ENCODE measurements around the gene ZCCHC18.

The ZCCHC18 gene

DNA sequence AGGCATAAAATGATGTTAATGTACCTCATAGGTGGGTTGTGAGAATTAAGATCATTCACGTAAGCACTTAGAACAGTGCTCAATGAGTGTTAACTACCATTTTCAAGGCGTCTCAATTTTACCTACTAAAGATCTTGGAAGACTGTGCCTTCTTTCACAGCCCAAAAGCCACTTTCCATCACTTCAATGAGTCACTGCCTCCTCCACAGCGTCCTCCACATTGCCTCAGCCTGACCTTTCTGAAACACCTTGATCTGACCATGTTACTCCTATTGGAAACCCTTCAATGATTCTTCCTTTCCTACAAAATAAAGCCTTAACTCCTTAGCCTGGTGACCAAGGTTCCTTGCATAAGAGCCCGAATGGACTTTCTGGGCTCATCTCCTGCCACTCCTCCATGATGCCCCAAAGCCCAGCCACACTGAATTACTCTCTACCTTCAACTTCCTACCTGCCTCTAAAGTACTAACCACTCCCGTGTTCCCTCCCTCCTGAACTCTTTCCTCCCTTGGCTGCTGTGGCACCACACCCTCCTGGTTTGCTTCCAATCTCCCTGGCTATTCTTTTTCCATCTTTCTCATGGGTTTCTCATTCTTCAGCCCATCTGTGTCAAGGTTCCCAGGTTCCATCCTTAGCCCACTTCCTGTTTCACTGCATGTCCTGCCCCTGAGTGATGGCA is 22.4 kb downstream of the ZCCHC18 start:
- no peak overlapping the region for H3K4me3 ChIP-seq (ENCODE audit: low read depth, low read length, poor library complexity, severe bottlenecking)
- H2AFZ ChIP-seq (ENCODE audit: low read length), result no peak overlapping the region
- H4K20me1 ChIP-seq (ENCODE audit: insufficient read depth, low read length), result no peaks in the 10 kb centered on the region
- no peak for TF ChIP-seq EZH2 (IDR thresholded peaks at IDR 0.05; ENCODE audit: borderline replicate concordance, low read length)
- TF ChIP-seq, protein P1, sequence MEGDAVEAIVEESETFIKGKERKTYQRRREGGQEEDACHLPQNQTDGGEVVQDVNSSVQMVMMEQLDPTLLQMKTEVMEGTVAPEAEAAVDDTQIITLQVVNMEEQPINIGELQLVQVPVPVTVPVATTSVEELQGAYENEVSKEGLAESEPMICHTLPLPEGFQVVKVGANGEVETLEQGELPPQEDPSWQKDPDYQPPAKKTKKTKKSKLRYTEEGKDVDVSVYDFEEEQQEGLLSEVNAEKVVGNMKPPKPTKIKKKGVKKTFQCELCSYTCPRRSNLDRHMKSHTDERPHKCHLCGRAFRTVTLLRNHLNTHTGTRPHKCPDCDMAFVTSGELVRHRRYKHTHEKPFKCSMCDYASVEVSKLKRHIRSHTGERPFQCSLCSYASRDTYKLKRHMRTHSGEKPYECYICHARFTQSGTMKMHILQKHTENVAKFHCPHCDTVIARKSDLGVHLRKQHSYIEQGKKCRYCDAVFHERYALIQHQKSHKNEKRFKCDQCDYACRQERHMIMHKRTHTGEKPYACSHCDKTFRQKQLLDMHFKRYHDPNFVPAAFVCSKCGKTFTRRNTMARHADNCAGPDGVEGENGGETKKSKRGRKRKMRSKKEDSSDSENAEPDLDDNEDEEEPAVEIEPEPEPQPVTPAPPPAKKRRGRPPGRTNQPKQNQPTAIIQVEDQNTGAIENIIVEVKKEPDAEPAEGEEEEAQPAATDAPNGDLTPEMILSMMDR (IDR thresholded peaks at IDR 0.05; ENCODE audit: low read length), result no peak
- no peak overlapping the region for H3K9ac ChIP-seq (ENCODE audit: low read length)
- H3K27me3 ChIP-seq (ENCODE audit: insufficient read depth, low read length), result no peaks in the 10 kb centered on the region
- H3K79me2 ChIP-seq (ENCODE audit: insufficient read depth, low read length), result no peaks in the 10 kb centered on the region
- no peak overlapping the region for H3K27ac ChIP-seq (ENCODE audit: low read depth, low read length, poor library complexity, severe bottlenecking)
- H3K4me2 ChIP-seq (ENCODE audit: low read length), result no peak overlapping the region
- H3K9me2 ChIP-seq (ENCODE audit: low read depth, low read length), result no peaks in the 10 kb centered on the region
- no peaks in the 10 kb centered on the region for H3K36me3 ChIP-seq (ENCODE audit: insufficient read depth, low read length)
- H3F3A ChIP-seq (ENCODE audit: insufficient read depth, low read length), result no peaks in the 10 kb centered on the region
- no peaks in the 10 kb centered on the region for H3K9me3 ChIP-seq (ENCODE audit: low read length)
- no peaks in the 10 kb centered on the region for H3K4me1 ChIP-seq (ENCODE audit: insufficient read depth, low read length, severe bottlenecking)

DNA sequence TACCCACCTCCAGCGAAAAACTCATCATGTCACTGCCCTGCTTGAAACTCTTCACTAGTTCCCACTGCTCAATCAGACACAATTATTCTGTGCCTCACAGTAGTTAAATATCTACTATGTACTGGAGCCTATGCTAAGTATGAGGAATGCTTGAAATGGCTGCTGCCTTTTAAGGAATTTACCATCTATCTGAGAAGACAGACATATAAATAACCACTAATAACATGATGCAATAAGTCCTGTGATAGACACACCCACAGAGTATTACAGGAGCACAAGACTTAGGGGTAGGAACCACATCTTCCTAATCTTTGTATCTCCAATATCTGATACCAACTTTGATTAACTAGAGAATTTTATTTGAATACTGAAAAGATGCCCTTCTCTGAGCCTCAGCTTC is 23.4 kb downstream of the ZCCHC18 start:
- H3K4me1 ChIP-seq (ENCODE audit: insufficient read depth, low read length, severe bottlenecking), result no peaks in the 10 kb centered on the region
- no peaks in the 10 kb centered on the region for H3K9me2 ChIP-seq (ENCODE audit: low read depth, low read length)
- H3K79me2 ChIP-seq (ENCODE audit: insufficient read depth, low read length), result no peaks in the 10 kb centered on the region
- no peak overlapping the region for H2AFZ ChIP-seq (ENCODE audit: low read length)
- TF ChIP-seq EZH2 (IDR thresholded peaks at IDR 0.05; ENCODE audit: borderline replicate concordance, low read length), result no peak
- TF ChIP-seq, protein P1 (IDR thresholded peaks at IDR 0.05; ENCODE audit: low read length), result no peak
- no peak overlapping the region for H3K27ac ChIP-seq (ENCODE audit: low read depth, low read length, poor library complexity, severe bottlenecking)
- no peaks in the 10 kb centered on the region for H3K9me3 ChIP-seq (ENCODE audit: low read length)
- no peaks in the 10 kb centered on the region for H3K27me3 ChIP-seq (ENCODE audit: insufficient read depth, low read length)
- H3K4me3 ChIP-seq (ENCODE audit: low read depth, low read length, poor library complexity, severe bottlenecking), result no peak overlapping the region
- no peak overlapping the region for H3K9ac ChIP-seq (ENCODE audit: low read length)
- no peaks in the 10 kb centered on the region for H4K20me1 ChIP-seq (ENCODE audit: insufficient read depth, low read length)
- H3F3A ChIP-seq (ENCODE audit: insufficient read depth, low read length), result no peaks in the 10 kb centered on the region
- no peak overlapping the region for H3K4me2 ChIP-seq (ENCODE audit: low read length)
- H3K36me3 ChIP-seq (ENCODE audit: insufficient read depth, low read length), result no peaks in the 10 kb centered on the region

DNA sequence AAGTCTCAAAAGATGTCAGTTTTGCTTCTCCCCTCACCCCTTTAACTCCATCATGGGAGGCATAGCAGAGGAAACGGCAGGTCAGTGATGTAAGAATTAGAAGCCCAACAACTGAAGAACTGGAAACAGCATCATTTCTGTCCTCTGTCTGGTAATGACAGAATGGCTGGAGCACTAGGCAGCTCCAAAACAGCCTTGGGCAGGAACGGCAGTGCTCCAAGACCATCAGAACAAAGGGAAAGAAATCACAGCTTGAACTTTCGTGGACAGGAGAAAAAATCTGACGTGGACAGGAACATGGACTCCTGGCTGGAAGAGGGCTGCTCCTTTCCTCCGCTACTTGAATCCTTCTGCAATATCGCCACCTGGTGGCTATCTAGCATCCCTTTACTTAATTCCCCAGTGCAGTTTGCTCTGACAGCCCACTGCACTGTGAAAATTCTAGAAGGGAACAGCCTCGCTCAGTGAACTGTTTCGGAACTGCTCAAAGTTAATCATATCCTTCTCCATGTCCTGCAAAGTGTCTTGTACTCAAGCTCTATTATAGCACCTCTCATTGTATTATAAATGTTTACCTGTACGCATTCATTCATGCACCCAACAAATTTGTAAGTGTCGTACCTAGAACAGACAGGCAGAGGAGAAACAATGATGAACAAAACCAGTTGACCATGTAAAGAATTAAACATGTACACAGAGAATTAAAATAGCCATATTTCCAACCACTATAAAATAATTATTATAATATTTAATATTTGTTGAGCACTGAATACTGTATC is 24.1 kb downstream of the ZCCHC18 start:
- H3K4me2 ChIP-seq (ENCODE audit: low read length), result no peak overlapping the region
- H3K9me3 ChIP-seq (ENCODE audit: low read length), result no peaks in the 10 kb centered on the region
- H2AFZ ChIP-seq (ENCODE audit: low read length), result no peak overlapping the region
- no peaks in the 10 kb centered on the region for H3K9me2 ChIP-seq (ENCODE audit: low read depth, low read length)
- no peak overlapping the region for H3K4me3 ChIP-seq (ENCODE audit: low read depth, low read length, poor library complexity, severe bottlenecking)
- TF ChIP-seq EZH2 (IDR thresholded peaks at IDR 0.05; ENCODE audit: borderline replicate concordance, low read length), result no peak
- TF ChIP-seq, protein P1 (IDR thresholded peaks at IDR 0.05; ENCODE audit: low read length), result peak; percentile 62
- no peaks in the 10 kb centered on the region for H4K20me1 ChIP-seq (ENCODE audit: insufficient read depth, low read length)
- H3K27me3 ChIP-seq (ENCODE audit: insufficient read depth, low read length), result no peaks in the 10 kb centered on the region
- no peaks in the 10 kb centered on the region for H3F3A ChIP-seq (ENCODE audit: insufficient read depth, low read length)
- no peak overlapping the region for H3K9ac ChIP-seq (ENCODE audit: low read length)
- H3K79me2 ChIP-seq (ENCODE audit: insufficient read depth, low read length), result no peaks in the 10 kb centered on the region
- no peaks in the 10 kb centered on the region for H3K36me3 ChIP-seq (ENCODE audit: insufficient read depth, low read length)
- no peak overlapping the region for H3K27ac ChIP-seq (ENCODE audit: low read depth, low read length, poor library complexity, severe bottlenecking)
- no peaks in the 10 kb centered on the region for H3K4me1 ChIP-seq (ENCODE audit: insufficient read depth, low read length, severe bottlenecking)

Measured in OCI-LY1 (cell line).